Measurements from ENCODE around the gene RARB.

The RARB gene

DNA sequence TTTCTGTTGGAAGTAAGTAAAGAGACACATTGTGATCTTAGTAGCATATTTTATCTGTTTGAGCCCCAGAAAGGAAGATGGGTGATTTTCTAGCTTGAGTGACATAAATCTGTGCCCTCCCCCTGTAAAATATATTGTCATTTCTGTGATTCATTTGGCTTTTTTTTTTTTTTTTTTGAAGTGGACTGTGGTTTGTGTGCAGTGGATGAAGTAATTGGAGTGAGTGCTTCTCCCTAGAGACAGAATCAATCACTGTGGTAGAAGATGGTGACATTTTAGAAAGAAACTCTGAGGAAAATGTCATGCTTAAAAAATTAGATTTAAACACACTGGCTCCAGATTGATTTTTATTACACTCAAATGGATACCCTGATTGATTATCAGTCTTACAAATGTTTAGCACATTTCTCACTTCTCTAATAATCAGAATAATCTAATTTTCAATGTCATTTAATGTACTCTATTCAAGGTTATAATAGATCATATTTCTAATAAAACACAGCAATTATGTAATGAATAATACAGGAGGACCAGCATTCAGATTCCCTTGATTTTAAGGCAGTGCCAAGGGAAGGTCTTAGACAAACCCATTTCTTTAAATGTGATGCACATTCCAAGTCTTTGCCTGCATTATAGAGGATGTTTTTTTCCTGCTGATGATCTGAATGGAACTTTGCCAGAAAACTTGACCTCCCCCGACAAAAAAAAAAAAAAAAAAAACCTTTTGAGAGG, 120.0 kb downstream of the RARB start:
- DNase-seq: no peak

DNA sequence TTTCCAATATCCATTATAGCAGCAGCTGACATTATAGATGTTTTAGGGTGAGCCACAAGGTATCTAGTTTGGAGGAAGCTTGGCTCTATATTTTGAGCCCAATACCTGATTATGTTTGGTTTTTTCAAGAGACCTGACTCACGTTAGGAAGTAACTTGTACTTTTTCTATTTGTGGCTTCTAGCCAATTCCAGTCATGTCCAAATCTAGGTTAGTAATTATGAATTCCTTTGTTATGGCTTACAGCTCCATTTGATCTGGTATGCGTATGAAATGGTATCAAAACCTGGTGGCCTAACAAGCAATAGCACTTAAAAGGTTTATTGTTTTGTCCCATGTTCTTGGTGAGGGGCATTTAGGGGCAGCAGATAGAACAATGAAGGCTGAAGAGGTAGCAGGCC, 120.8 kb downstream of the RARB start:
- DNase-seq: no peak

DNA sequence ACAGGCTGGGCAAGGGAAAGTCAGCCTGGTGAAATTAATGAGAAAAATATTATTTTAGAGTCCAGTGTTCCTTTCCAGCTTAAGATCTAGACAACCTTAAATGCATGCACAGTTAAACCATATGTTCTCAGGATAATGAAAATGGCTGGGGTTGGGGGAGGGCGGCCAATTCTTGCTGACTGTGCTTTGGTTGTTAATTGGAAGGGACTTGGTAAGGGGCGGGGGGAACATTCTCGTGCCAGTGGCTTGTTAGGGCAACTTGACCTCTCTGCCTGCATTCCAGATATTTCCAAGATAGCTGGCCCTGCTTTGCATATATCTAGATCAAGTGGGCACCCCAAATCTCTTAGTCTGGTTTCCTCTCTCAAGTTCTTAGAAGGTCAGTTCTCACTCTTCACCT, 124.2 kb downstream of the RARB start:
- DNase-seq: no peak

DNA sequence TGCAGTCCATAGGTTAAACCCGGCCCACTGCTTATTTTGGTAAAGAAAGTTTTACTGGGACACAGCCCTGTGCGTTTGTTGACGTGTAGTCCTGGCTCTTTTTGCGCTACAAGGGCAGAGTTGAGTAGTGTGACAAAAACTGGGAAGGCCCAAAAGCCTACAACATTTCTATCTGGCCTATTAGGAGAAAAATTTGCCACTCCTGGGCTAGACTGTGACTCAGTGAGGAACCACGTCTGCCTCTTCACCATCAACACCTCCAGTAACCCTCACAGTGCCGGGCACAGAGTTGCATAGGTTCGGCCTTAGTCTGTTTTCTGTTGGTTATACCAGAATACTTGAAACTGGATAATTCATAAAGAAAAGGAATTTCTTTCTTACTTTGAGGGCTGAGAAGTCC, 126.3 kb downstream of the RARB start:
- DNase-seq: no peak

DNA sequence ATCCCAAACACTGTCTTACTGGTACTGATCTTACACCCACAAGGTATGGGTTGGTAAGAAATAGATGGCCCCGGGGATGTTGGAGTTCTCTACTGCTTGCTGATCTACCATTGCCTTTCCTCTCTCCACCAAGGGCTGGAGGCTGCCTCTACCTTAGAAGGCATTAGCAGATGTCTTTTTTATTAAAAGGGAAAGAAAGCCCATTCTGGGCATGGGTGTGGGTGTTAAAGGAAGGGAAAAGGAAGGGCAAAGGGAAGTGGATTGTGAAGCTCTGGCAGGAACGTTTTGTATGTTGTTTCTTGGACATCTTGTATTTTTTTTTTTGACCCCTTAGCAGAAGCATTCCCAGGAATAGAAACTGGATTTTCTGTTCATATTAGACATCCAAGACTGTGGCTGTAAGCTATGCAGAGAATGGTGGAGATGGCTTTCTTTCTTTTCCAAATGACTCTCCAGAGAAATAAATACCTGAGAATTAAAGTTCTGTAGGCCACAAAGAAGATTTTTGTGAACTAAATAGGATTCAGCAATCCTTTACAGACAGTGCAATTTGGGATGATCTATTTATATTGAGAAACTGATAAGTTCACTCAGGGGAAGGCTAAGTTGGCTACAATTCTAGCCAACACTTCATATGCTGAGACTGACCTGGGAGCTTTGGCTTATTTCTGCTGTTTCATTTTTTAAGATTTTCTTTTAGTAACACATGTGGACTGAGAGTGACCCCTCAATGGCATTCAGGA, 127.8 kb downstream of the RARB start:
- DNase-seq: no peak

DNA sequence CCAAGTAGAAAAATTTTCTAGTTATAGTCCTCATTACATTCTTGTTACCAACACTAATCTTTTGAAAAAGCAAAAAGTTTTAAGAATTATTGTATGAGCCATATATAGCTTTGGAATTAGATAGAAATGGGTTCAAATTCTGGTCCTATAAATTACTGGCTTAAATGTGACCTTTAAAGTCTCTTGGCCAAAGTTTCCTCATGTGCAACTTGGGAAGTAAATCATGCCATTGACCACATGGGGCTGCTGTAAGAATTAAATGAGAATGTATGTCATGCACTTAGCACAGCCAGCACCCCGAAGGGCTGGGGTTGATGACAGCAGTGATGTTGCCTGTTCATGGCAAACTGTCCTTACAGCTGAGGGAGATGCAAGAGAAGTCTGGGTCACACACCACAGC, 128.4 kb downstream of the RARB start:
- DNase-seq: no peak

DNA sequence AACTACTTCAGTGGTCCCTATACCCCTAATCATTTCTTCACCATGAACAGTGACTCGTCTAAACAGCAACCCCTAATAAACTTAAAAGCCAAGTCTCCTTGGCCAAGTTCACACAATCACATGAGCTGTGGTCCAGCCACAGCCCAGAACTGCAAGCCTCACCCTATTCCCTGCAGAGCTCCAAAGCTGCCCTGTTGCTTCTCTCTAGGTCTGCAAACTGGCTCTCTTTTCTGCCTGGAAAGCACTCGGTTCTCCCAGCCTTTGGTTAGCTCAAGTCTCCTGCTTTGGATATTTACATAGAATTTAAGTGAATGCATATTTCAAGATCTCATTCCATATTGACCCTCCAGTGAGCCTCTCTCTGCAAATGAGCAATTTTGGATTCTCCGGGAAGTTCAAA, 129.6 kb downstream of the RARB start:
- DNase-seq: no peak

DNA sequence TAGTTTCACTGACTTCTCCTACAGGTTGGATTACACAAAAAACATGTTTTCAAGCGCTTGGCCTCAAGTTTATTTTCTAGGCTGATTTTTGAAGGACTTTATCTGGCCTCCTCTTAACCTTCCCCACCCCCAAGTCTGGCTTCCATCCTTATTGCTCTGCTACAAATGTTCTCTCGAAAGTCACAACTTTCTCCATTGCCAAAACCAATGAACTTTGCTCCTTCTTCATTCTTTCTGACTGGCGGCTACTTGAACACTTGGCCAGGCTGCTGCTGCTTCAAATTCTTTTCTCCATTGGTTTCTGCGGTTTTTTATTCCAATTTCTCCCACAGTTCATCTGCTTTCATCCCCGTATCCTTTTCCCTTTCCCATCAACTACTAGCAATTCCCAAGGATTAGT, 130.1 kb downstream of the RARB start:
- DNase-seq: no peak

DNA sequence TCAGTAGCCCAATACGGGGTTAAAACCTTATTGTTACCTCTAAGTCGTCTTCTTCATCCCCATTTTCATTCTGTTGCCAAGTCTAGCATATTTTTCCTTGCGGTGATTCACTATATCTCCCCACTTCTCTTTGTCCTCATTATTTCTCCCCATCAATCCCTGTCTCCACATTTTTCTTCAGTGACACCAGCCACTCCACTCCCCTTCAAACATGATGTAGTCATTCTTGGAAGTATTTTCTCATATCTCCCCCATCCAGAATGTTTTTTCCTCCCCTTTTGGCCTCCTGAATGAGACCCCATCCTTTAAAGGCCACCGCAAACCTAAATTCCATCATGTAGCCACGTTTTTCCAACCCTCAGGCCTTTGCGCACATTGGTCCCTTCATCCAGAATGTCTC, 130.7 kb downstream of the RARB start:
- DNase-seq: no peak

DNA sequence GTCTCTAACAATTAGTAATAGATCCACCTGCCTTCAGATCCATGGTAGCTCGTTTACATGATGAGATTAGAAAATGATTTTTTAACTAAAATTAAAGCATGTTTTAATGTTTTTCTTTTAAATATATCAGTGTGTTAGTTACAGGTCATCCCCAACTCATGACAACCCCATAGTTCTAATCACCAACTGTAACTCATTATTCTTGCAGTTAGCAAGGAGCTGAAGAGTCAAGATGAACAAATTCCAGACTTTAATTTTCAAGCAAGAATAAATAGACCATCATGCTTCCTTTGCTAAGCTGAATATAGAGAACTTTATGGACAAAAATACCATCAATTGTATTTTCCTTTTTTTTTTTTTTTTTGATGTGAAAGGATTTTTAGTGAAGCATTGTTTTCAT, 135.5 kb downstream of the RARB start:
- no peak for DNase-seq

DNA sequence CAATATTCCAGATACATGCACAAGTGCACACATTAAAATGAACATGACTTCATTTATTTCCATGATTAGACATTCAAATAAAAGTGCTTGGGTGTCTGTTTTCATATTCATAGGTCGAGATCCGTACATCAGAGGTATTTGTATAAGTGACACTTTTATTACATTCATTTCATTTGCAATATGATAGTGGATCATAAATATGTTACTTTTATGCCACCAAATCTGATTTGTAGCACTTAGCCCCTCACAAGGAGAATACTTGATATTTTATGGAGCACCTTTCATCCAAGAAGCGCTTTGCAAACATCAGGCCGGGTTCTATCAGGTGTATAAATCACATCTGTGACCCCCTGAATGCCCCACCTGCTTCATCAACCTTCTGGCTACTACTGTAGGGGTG, 136.0 kb downstream of the RARB start:
- DNase-seq: no peak

DNA sequence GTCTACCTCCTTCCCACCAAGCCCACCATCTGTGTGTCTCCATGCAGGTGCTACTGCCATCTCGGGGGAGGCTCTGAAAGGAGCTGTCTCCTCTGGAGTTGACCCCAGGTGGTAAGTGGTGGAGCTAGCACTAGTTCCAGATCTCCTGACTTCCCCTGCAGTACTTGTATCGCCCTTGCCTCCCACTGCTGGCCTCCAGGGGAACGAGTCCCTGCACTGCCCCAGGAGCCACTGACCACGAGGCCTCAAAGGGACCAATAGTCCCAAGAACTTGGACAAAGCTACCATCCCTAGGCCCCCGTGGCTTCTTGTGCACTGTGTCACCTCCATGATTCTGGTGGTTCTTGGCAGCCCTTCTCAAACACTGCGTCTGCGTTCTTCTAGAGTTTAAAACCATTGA, 137.7 kb downstream of the RARB start:
- no peak for DNase-seq

DNA sequence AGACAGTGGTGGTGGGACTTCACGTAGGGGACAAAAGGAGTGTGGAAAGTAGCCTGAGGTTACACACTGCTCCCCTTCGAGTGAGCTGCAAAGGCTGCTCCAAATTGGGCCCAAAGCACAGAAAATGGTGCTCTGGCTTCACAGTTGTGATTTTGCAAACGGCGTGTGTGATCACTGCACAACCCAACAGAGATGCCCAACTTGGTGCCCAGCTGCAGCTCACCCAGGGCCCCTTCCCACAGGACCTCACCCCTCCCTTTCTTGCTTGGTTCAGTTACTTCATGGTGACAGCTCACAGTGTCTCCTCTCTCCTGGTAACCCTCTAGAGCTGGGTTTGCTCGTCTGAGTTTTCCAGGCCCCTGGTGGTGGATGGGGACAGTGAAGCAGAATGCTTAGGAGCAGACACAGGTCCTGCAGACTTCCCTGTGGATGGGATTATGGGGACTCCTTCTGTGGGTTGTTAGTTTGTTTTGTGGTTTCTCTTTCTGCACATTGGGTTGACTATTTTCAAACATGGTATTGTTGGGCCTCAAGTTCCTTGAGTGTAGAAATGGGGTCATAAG, 138.4 kb downstream of the RARB start:
- no peak for DNase-seq

DNA sequence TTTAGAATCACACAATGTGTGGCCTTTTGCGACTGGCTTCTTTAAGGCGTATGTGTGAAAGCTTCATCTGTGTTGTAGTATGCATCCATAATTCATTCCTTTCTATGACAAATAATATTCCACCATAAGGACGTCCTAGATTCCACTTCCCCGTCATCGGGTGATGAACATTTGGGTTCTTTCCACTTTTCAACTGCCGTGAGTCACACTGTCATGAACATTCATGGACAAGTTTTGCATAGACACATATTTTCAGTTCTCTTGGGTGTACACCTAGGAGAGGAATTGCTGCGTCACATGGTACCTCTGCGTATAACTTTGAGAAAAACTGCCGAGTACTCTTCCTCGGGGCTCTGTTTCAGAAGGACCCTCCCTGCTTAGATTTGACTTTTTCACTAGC, 139.3 kb downstream of the RARB start:
- DNase-seq: peak in 8 of 56 donors; percentile 11 to 69 (median 19)

DNA sequence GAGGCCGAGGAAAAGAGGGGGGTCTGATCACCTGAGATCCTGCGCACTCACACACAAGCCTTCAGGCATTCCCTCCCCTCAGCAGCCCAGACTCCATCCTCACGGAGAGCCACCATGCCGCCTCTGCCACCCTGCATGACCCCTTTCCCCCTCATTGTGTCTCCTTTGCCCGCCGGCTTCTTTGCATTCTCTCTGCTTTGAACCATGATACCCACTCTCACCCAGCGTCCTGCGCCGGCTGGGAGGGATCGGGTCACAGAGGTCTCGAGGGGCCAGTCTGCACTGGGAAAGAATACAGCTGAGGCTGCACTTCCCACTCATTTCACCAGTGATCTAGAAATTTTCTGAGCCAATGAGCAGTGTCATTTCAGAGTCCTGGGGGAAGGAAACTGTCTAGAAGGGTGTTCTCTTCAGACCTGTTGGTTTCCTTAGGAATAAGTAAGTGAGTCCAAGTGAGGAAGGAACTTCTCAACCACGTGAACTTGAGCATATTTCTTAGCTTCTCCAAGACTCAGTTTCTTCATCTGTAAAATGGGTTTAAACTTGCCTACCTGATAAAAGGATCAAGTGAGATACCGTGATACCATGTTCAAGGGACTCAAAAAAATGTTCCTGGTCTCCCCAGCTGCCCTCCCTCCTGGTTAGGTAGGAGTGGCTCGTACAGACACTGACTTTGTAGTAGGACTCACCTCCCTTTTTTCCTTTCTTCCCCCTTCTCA, 139.9 kb downstream of the RARB start:
- no peak for DNase-seq

DNA sequence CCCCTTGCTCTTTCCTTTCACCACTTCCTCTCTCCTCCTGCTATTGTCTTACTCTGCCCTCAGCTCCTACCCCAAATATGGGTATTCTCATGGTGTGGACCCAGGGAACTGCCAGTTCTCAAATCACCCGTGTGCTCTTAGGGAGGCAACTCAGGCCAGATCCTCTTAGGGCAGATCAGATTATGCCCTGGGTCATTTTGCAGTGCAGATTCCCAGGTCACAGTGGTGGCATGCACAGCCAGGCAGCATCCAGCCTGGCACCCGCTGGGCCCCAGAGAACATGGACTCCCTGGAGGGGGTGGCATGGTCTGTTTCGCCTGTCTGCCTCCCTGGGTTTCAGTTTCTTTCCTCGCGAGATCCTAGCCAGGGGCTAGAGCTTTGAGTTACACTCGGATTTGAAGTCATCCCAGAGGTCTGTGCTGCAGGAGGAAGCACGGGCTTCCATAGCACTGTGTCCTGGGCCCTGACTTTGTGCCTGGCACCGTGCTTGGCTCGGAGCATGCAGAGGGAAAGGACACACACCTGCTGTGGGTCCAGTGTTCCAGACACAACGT, 140.5 kb downstream of the RARB start:
- no peak for DNase-seq

DNA sequence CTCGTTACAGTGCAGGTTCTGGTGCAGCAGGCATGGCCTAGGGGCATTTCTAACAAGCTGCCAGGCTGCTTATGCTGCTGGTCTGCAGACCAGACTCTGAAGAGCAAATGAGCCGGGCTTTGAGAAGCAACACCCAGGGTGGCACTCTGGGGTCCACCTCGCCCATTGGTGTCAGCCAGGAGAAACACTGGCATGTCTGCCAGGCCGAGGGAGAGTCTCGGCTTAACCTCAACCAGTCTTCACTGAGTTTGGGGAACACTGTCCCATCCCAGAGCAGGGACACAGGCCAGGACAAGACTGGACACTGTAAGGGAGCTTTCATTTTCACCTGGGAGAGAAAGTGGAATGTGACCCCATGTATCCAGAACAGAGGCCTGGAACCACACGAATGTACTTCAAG, 143.2 kb downstream of the RARB start:
- DNase-seq: no peak

DNA sequence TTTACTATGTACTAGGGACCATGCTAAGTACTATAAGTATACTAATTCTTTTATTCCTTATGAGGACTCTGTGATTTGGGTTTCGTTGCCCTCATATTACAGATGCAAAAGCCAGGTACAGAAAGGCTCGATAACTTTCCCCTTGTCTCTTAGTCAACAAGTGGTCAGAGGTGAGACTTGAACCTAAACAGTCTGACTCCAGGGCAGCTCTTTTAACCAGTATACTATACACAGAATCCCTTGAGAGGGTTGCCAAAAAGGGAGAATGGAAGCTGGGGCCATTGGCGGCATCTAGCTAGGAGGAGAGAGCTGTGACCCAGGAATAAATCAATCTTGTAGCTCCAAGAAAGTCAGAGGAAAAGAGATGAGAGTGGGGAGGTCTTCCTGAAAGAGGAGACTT, 144.3 kb downstream of the RARB start:
- DNase-seq: no peak

DNA sequence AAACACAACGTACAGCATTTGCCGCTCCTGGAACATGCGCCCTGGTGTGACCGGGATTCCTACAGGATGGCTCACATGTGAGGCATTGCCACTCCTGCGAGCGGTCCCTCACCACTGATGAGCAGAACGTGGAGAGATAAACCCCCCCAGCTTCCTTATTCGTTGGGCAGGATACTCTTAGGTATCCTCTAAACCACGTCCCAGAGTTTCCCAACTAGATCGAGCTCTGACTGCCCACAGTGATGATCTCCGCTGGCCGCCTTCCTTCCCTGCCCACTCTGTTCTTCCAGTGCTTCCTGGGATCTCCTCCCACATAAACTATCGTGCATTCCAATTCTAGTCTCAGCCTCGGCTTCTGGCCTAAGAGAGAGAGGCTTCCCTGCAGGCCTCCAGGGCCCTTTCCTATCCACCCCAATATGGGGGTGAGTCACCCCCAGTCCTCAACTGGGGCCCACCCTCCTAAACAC, 144.9 kb downstream of the RARB start:
- no peak for DNase-seq

DNA sequence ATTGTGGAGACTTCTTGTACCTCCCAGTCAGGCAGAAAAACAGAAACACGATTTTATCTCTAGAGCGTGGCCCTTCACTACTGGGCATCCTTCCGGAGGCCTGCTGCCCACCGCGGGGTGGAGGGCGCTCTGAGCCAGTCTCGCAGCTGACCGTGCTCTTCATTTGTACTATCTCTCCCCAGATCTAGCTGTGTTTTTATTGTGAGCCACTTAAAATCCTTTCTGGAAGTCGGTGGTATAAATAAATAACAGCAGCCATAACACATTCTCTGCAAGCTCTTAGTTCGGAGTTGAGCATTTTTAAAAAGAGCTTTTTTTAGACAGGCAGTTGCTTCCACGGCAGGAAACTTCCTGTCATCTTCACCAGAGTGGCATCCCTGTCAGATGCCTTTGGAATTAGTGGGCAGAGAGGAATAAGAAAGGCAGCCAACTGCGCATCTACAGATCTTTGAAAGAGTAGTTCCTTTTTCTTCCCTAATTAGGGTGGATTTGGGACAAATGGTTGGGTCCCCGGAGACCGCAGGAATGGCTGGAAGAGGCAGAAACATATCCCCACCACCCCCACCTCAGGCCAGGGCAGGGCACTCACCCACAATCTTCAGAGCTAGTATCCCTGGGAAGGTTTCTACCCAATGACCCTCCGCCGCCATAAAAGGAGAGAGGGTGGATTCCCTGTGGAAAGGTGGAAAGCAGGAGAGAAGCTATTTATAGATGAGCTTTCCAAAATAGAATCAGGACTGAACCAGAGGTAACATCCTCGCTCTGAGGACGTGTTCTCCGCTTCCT, 145.5 kb downstream of the RARB start:
- DNase-seq: peak in 7 of 56 donors; percentile 11 to 46 (median 31)

DNA sequence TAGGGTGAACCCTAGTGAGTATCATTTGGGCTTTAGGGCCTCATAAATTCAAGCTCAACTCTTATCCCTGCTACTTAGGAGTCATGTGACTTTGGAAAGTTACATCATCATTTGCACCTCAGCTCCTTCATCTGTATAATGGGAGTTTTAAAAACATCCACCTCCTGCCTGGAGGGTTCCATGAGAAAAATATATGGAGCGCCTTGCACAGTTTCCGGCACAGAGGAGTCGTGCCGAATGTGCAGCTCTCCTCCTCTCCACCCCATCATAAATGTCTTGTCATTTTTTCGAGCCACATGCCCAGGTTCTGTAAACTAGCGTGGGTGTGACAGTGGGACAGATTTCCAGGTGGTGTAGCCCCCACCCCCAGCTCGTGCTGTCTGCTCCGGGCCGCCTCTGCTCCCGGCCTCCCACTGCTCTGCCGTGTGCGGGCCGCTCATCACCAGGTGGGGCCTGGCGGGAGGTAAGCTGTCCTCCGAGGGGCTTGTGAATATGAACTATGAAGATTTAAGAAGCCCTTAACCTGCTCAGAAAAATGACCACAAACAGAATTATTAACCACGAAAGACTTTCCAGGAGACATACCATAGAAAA, 146.2 kb downstream of the RARB start:
- DNase-seq: no peak
